Epidermal melanocyte (primary cell): ENCODE measurements around the gene NFATC1.

Experiments used
- DNase-seq: peaks from one replicate; pipeline ENCODE4 v3.0.0; 2011; ENCODE audit warnings: low spot score; ENCODE audit not compliant: insufficient read length

NFATC1 gene

GRCh38 chr18:79403723-79404566, 8.2 kb downstream of the NFATC1 start:
- no peak for DNase-seq

GRCh38 chr18:79404567-79404910, 8.8 kb downstream of the NFATC1 start:
- DNase-seq: no peak

- DNase-seq: no peak
Measured at GRCh38 chr18:79405019-79405780, 9.5 kb downstream of the NFATC1 start.

GRCh38 chr18:79405781-79406575, 10.2 kb downstream of the NFATC1 start:
- no peak for DNase-seq

GRCh38 chr18:79406708-79407107, 11.0 kb downstream of the NFATC1 start:
- no peak for DNase-seq

- no peak for DNase-seq
Measured at GRCh38 chr18:79409313-79409712, 13.6 kb downstream of the NFATC1 start.

GRCh38 chr18:79410171-79410641, 14.5 kb downstream of the NFATC1 start:
- DNase-seq: no peak

GRCh38 chr18:79410731-79411613, 15.2 kb downstream of the NFATC1 start:
- DNase-seq: no peak

GRCh38 chr18:79411614-79412526, 16.1 kb downstream of the NFATC1 start:
- DNase-seq: no peak

GRCh38 chr18:79413025-79413424, 17.3 kb downstream of the NFATC1 start:
- no peak for DNase-seq

- peak; percentile 17 for DNase-seq
Measured at GRCh38 chr18:79413426-79413825, 17.7 kb downstream of the NFATC1 start.

GRCh38 chr18:79413901-79414300, 18.2 kb downstream of the NFATC1 start:
- DNase-seq: peak; percentile 39

- no peak for DNase-seq
Measured at GRCh38 chr18:79416022-79416676, 20.4 kb downstream of the NFATC1 start.

- no peak for DNase-seq
Measured at GRCh38 chr18:79416677-79417052, 20.9 kb downstream of the NFATC1 start.

GRCh38 chr18:79418236-79418635, 22.5 kb downstream of the NFATC1 start:
- DNase-seq: no peak

GRCh38 chr18:79418642-79419041, 22.9 kb downstream of the NFATC1 start:
- DNase-seq: no peak

GRCh38 chr18:79420033-79420745, 24.5 kb downstream of the NFATC1 start:
- no peak for DNase-seq

- no peak for DNase-seq
Measured at GRCh38 chr18:79421275-79421857, 25.6 kb downstream of the NFATC1 start.
